ENCODE results near the gene RGS11.

RGS11 gene

DNA sequence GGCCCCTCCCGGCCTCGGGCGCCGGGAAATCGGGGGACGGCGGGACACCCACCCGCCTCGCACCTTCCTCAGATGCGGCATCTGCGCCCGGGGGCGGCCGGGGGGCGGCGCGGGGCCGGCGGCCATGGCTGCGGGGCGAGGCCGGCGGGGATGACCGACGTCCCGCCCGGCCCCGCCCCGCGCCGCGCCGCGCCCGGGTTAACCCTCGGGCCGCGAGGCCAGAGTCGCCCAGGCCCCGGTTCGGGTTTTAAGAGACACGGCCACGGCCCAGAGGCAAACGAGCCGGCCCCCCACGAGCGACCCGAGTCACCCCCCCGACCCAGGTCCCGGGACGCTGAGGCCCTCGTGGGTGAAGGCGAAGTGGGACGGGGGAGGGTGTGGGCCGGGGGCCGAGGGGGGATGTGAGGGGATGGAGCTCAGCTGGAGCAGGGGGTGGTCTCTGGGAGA is at the start of gene RGS11:
Gene RGS11 (minus strand): TSS at position 159 of the 447 bp plus-strand sequence. CDS start 33 bp downstream, at position 126.
- Histone ChIP-seq H3K9ac (ENCODE audit: low read length in 2 of 2) (no peak within 1 kb of the TSS), H3K4me3 (ENCODE audit: low read length in 2 of 2) (peak within 1 kb of the TSS; percentile 60 to 69), H3K36me3 (ENCODE audit: control insufficient read depth in 2 of 2, insufficient read depth in 2 of 2, low read length in 2 of 2) (no peaks in the 10 kb centered on the region), H3K27me3 (ENCODE audit: control insufficient read depth in 1 of 2, insufficient read depth in 2 of 2, low read length in 2 of 2) (peaks cover 5 to 19% of the 10 kb centered on the region in 2 donors), H3K9me3 (ENCODE audit: control insufficient read depth in 2 of 2, low read length in 2 of 2) (no peaks in the 10 kb centered on the region), H3K27ac (ENCODE audit: low read length) (no peak within 1 kb of the TSS), H3K4me1 (ENCODE audit: control insufficient read depth, insufficient read depth, low read length) (peaks cover 14% of the 10 kb centered on the region)

DNA sequence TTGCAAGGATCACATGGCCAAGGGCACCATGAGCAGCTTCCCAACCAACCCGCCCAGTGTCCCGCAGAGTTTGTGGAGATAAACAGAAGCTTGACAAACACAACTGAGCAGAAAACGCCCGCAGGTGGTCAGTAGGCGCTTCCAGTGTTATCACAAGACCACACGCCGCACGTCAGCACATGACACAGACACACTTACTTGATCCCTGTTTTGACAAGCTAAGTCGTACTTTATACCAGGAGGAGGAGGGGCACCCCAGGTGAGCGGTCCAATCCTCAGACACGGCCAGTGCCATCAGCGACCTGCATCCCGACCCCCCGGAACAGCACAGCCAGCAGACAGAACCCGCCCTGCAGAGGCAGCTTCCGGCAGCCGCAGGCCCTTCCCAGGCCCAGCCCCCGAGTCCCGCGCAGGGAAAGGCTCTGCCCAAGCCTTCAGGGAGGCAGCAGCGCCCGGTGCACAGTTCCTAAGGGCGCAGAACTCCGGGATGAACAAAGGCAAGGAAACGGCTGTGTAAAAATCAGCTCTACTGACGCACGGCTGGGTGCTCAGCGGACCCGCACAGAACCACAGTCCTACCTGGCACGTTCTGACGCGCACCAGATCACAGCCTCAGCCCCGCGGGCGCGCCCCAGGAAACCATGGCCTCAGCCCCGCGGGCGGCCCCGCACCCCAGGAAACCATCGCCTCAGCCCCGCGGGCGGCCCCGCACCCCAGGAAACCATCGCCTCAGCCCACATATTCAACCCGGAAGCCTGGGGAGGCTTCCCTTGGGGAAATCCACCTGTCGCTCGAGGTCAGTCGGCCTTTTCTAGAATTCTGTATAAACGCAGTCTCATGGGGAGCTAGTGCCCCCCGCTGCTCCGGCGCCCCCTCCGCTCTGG is 48.9 kb upstream of the RGS11 start:
- Histone ChIP-seq H3K27me3 (ENCODE audit: control insufficient read depth in 1 of 2, insufficient read depth in 2 of 2, low read length in 2 of 2) (no peaks in the 10 kb centered on the region), H3K9ac (ENCODE audit: low read length in 2 of 2) (no peak overlapping the region), H3K4me3 (ENCODE audit: low read length in 2 of 2) (no peak overlapping the region), H3K9me3 (ENCODE audit: control insufficient read depth in 2 of 2, low read length in 2 of 2) (no peaks in the 10 kb centered on the region), H3K36me3 (ENCODE audit: control insufficient read depth in 2 of 2, insufficient read depth in 2 of 2, low read length in 2 of 2) (no peaks in the 10 kb centered on the region), H3K27ac (ENCODE audit: low read length) (no peak overlapping the region), H3K4me1 (ENCODE audit: control insufficient read depth, insufficient read depth, low read length) (peaks cover 6% of the 10 kb centered on the region)

DNA sequence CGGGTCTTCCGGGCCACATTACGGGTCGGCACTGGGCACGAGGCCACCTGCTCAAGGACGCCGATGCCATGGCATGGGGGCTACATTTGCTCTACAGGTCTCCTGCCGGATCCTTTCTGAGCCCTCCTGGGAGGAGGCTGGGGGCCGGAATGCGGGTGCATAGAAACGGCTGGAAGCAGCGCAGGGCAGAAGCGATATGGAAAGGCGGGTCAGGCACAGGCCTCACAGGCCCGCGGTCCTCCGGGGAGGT is 48.4 kb upstream of the RGS11 start:
- H3K27me3 ChIP-seq (ENCODE audit: control insufficient read depth in 1 of 2, insufficient read depth in 2 of 2, low read length in 2 of 2) = no peaks in the 10 kb centered on the region
- H3K9ac ChIP-seq (ENCODE audit: low read length in 2 of 2) = no peak overlapping the region
- H3K4me3 ChIP-seq (ENCODE audit: low read length in 2 of 2) = no peak overlapping the region
- H3K9me3 ChIP-seq (ENCODE audit: control insufficient read depth in 2 of 2, low read length in 2 of 2) = no peaks in the 10 kb centered on the region
- peaks cover 6% of the 10 kb centered on the region for H3K4me1 ChIP-seq (ENCODE audit: control insufficient read depth, insufficient read depth, low read length)
- H3K27ac ChIP-seq (ENCODE audit: low read length) = no peak overlapping the region
- H3K36me3 ChIP-seq (ENCODE audit: control insufficient read depth in 2 of 2, insufficient read depth in 2 of 2, low read length in 2 of 2) = peaks cover 0 to 6% of the 10 kb centered on the region in 2 donors

DNA sequence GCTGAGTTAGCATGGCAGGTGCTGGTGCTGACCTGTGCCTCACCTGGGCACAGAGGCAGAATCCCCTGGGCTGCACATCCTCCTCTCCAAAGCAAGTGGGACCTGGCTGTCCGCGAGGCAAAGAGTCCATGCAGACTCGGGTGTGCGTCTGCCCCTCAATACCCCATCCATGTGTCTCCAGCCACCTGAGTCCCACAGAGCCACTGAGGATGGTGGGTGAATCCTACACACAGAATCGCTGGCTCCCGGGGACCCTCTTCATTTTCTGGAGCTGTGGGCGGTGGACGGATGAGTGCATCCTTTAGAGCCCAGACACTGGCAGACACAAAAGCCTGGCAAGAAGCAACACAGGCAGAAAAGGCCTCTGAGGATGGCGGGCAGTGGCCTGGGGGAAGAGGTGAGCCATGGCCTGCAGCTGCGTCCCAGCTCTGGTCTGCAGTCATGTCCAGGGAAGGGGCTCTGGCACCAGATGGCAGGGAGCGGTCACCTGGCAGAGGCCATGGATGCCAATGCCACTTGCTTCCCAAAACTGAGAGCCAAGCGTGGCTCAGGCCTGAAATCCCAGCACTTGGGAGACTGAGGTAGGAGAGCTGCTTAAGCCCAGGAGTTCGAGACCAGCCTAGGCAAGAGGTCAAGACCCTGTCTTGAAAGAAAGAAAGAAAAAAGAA is 46.9 kb upstream of the RGS11 start:
- Histone ChIP-seq H3K36me3 (ENCODE audit: control insufficient read depth in 2 of 2, insufficient read depth in 2 of 2, low read length in 2 of 2) (peaks cover 0 to 11% of the 10 kb centered on the region in 2 donors), H3K9ac (ENCODE audit: low read length in 2 of 2) (no peak overlapping the region), H3K4me1 (ENCODE audit: control insufficient read depth, insufficient read depth, low read length) (peaks cover 3% of the 10 kb centered on the region), H3K27ac (ENCODE audit: low read length) (no peak overlapping the region), H3K27me3 (ENCODE audit: control insufficient read depth in 1 of 2, insufficient read depth in 2 of 2, low read length in 2 of 2) (no peaks in the 10 kb centered on the region), H3K9me3 (ENCODE audit: control insufficient read depth in 2 of 2, low read length in 2 of 2) (no peaks in the 10 kb centered on the region), H3K4me3 (ENCODE audit: low read length in 2 of 2) (no peak overlapping the region)

DNA sequence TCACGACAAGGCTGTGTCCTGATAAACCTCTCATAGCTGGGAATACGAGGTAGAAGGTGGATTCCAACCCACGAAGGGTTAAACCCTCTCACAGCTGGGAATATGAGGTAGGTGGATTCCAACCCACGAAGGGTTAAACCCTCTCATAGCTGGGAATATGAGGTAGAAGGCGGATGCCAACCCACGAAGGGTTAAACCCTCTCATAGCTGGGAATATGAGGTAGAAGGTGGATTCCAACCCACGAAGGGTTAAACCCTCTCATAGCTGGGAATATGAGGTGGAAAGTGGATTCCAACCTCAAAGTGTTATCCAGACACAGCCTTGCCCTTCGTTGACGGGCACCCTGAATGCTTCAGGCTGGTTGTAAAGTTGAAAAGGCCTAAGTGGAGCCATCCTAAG is 45.8 kb upstream of the RGS11 start:
- peaks cover 0 to 11% of the 10 kb centered on the region in 2 donors for H3K36me3 ChIP-seq (ENCODE audit: control insufficient read depth in 2 of 2, insufficient read depth in 2 of 2, low read length in 2 of 2)
- H3K27me3 ChIP-seq (ENCODE audit: control insufficient read depth in 1 of 2, insufficient read depth in 2 of 2, low read length in 2 of 2) = no peaks in the 10 kb centered on the region
- H3K4me3 ChIP-seq (ENCODE audit: low read length in 2 of 2) = no peak overlapping the region
- no peaks in the 10 kb centered on the region for H3K9me3 ChIP-seq (ENCODE audit: control insufficient read depth in 2 of 2, low read length in 2 of 2)
- H3K27ac ChIP-seq (ENCODE audit: low read length) = no peak overlapping the region
- H3K4me1 ChIP-seq (ENCODE audit: control insufficient read depth, insufficient read depth, low read length) = no peaks in the 10 kb centered on the region
- no peak overlapping the region for H3K9ac ChIP-seq (ENCODE audit: low read length in 2 of 2)

DNA sequence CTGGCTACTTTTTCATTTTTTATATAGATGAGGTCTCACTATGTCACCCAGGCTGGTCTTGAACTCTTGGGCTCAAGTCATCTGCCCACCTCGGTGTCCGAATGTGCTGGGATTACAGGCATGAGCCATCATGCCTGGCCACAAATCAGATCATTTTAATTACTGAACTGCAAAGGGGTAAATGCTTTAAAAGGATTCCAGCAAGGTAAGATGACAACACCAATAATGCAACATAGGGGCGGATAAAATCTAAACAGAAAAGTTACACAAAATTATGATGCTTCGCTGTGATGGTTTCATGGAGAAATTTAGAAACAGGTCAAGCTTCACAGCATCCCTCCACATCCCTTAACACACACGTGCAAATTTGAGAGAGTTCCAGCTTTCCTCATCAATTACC is 44.5 kb upstream of the RGS11 start:
- Histone ChIP-seq H3K4me1 (ENCODE audit: control insufficient read depth, insufficient read depth, low read length) (no peaks in the 10 kb centered on the region), H3K27me3 (ENCODE audit: control insufficient read depth in 1 of 2, insufficient read depth in 2 of 2, low read length in 2 of 2) (no peaks in the 10 kb centered on the region), H3K36me3 (ENCODE audit: control insufficient read depth in 2 of 2, insufficient read depth in 2 of 2, low read length in 2 of 2) (peaks cover 0 to 11% of the 10 kb centered on the region in 2 donors), H3K4me3 (ENCODE audit: low read length in 2 of 2) (no peak overlapping the region), H3K9me3 (ENCODE audit: control insufficient read depth in 2 of 2, low read length in 2 of 2) (no peaks in the 10 kb centered on the region), H3K27ac (ENCODE audit: low read length) (no peak overlapping the region), H3K9ac (ENCODE audit: low read length in 2 of 2) (no peak overlapping the region)

DNA sequence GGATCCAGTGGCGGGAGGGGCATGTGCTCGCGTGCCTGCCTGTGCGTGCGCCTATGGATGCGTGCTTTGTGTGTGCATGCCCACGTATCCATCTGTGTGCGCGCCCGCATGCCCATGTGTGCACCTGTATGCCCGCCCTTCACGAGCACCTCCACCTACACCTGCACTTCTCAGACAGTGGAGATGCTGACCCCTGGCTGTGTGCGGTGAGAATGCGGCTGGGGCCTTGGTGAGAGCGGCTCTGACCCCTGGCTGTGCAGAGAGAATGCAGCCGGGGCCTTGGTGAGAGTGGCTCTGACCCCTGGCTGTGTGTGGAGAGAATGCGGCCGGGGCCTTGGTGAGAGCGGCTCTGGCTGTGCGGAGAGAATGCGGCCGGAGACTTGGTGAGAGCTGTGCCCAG is 42.9 kb upstream of the RGS11 start:
- H3K36me3 ChIP-seq (ENCODE audit: control insufficient read depth in 2 of 2, insufficient read depth in 2 of 2, low read length in 2 of 2) = peaks cover 9 to 22% of the 10 kb centered on the region in 2 donors
- no peak overlapping the region for H3K4me3 ChIP-seq (ENCODE audit: low read length in 2 of 2)
- H3K27ac ChIP-seq (ENCODE audit: low read length) = no peak overlapping the region
- no peak overlapping the region for H3K9ac ChIP-seq (ENCODE audit: low read length in 2 of 2)
- no peaks in the 10 kb centered on the region for H3K4me1 ChIP-seq (ENCODE audit: control insufficient read depth, insufficient read depth, low read length)
- no peaks in the 10 kb centered on the region for H3K9me3 ChIP-seq (ENCODE audit: control insufficient read depth in 2 of 2, low read length in 2 of 2)
- H3K27me3 ChIP-seq (ENCODE audit: control insufficient read depth in 1 of 2, insufficient read depth in 2 of 2, low read length in 2 of 2) = no peaks in the 10 kb centered on the region

DNA sequence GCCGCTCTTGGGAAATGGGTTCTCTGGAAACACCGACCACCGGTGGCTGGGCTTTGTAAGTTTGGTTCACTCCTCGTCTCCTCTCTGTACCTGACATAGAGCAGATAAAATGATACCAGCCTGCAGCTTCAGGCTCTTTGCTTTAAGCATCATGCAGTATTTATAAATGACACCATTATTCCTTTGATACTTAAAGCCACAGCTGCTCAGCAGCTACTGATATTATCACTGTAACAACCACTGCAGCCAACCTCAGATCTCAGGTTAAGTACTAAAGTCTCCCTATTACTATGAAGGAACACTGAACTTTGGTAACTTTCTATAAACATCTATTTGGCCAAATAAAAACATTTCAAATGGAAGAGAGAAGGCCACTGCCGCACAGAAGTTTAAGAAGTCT is 41.8 kb upstream of the RGS11 start:
- H3K27ac ChIP-seq (ENCODE audit: low read length) = no peak overlapping the region
- peaks cover 19 to 31% of the 10 kb centered on the region in 2 donors for H3K36me3 ChIP-seq (ENCODE audit: control insufficient read depth in 2 of 2, insufficient read depth in 2 of 2, low read length in 2 of 2)
- no peaks in the 10 kb centered on the region for H3K9me3 ChIP-seq (ENCODE audit: control insufficient read depth in 2 of 2, low read length in 2 of 2)
- no peaks in the 10 kb centered on the region for H3K4me1 ChIP-seq (ENCODE audit: control insufficient read depth, insufficient read depth, low read length)
- H3K4me3 ChIP-seq (ENCODE audit: low read length in 2 of 2) = no peak overlapping the region
- H3K27me3 ChIP-seq (ENCODE audit: control insufficient read depth in 1 of 2, insufficient read depth in 2 of 2, low read length in 2 of 2) = no peaks in the 10 kb centered on the region
- H3K9ac ChIP-seq (ENCODE audit: low read length in 2 of 2) = no peak overlapping the region

DNA sequence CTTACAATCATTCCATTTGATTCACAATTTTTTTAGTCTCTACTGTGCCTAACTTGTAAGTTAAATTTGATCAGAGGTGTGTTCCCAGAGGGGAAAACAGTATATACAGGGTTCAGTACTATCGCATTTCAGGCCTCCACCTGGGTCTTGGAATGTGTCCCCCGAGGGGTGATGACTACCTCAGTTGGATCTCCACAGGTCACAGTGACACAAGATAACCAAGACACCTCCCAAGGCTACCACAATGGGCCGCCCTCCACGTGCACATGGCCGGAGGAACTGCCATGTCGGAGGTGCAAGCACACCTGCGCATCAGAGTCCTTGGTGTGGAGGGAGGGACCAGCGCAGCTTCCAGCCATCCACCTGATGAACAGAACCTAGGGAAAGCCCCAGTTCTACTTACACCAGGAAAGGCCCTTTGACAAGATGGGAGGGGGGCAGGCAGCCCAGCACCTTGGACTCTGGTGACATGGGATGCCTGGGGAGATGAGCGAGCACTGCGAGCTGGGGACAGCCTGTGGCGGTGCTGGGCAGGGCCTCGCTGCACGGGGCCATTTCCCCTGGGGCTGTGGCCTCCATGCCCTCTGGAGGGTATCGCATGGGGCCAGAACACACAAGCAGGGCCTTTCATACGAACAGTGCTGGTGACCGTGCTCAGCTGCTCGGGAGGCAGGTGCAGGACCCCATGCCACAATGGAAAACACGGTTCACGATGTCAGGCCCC is 41.2 kb upstream of the RGS11 start:
- no peak overlapping the region for H3K4me3 ChIP-seq (ENCODE audit: low read length in 2 of 2)
- no peaks in the 10 kb centered on the region for H3K9me3 ChIP-seq (ENCODE audit: control insufficient read depth in 2 of 2, low read length in 2 of 2)
- H3K4me1 ChIP-seq (ENCODE audit: control insufficient read depth, insufficient read depth, low read length) = no peaks in the 10 kb centered on the region
- no peak overlapping the region for H3K27ac ChIP-seq (ENCODE audit: low read length)
- H3K9ac ChIP-seq (ENCODE audit: low read length in 2 of 2) = no peak overlapping the region
- peaks cover 22 to 31% of the 10 kb centered on the region in 2 donors for H3K36me3 ChIP-seq (ENCODE audit: control insufficient read depth in 2 of 2, insufficient read depth in 2 of 2, low read length in 2 of 2)
- no peaks in the 10 kb centered on the region for H3K27me3 ChIP-seq (ENCODE audit: control insufficient read depth in 1 of 2, insufficient read depth in 2 of 2, low read length in 2 of 2)

DNA sequence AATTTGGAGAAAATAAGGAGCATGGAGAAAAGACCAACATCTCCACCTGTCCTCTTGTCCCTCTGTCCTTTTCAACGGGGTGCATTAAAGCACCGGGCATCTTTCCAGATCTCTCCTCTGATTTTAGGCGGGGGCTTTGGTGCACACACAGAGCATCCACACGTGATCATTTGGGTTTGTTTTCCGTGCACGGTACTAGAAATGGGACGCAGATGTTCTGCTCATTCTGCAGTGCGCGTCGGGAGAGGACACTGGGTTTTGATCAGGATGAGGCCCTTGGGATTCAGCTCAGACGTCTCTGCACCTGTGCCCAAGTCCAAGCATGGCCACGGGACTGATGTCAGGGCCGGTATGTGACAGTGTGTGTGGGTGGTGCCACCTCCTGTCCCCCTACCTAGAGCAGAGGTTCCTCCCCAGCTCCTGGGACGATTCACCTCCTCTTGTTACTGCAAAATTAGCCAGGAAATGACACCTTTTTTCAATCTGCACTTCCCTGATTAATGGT is 39.1 kb upstream of the RGS11 start:
- H3K4me3 ChIP-seq (ENCODE audit: low read length in 2 of 2) = no peak overlapping the region
- no peaks in the 10 kb centered on the region for H3K4me1 ChIP-seq (ENCODE audit: control insufficient read depth, insufficient read depth, low read length)
- H3K36me3 ChIP-seq (ENCODE audit: control insufficient read depth in 2 of 2, insufficient read depth in 2 of 2, low read length in 2 of 2) = peaks cover 22 to 31% of the 10 kb centered on the region in 2 donors
- H3K27ac ChIP-seq (ENCODE audit: low read length) = no peak overlapping the region
- H3K27me3 ChIP-seq (ENCODE audit: control insufficient read depth in 1 of 2, insufficient read depth in 2 of 2, low read length in 2 of 2) = no peaks in the 10 kb centered on the region
- no peaks in the 10 kb centered on the region for H3K9me3 ChIP-seq (ENCODE audit: control insufficient read depth in 2 of 2, low read length in 2 of 2)
- no peak overlapping the region for H3K9ac ChIP-seq (ENCODE audit: low read length in 2 of 2)

Measured in stomach smooth muscle (tissue), 2 donors.